ENCODE measurements around the gene ASTN1. TPM values are rescaled to one million over a fixed set of nuclear protein-coding genes. Genes with fewer than 3 reads are reported as not detected.

ASTN1 gene
- total RNA-seq, 1 experiment from 2014 or later = 0.02 TPM

GRCh38 chr1:177043597-177043996, 120.9 kb downstream of the ASTN1 start:
- DNase-seq (ENCODE audit: low read depth) = no peak

- no peak for DNase-seq (ENCODE audit: low read depth)
Observed at GRCh38 chr1:177035586-177035985, 128.9 kb downstream of the ASTN1 start.

GRCh38 chr1:177033628-177034027, 130.9 kb downstream of the ASTN1 start:
- no peak for DNase-seq (ENCODE audit: low read depth)

GRCh38 chr1:177032434-177032833, 132.1 kb downstream of the ASTN1 start:
- no peak for DNase-seq (ENCODE audit: low read depth)

GRCh38 chr1:177024623-177025022, 139.9 kb downstream of the ASTN1 start:
- DNase-seq (ENCODE audit: low read depth) = no peak

GRCh38 chr1:177023726-177024125, 140.8 kb downstream of the ASTN1 start:
- DNase-seq (ENCODE audit: low read depth) = no peak

- no peak for DNase-seq (ENCODE audit: low read depth)
Observed at GRCh38 chr1:177023249-177023648, 141.3 kb downstream of the ASTN1 start.

GRCh38 chr1:177021687-177022086, 142.8 kb downstream of the ASTN1 start:
- DNase-seq (ENCODE audit: low read depth) = no peak

GRCh38 chr1:177020851-177021589, 143.5 kb downstream of the ASTN1 start:
- DNase-seq (ENCODE audit: low read depth) = no peak

GRCh38 chr1:177017287-177017852, 147.1 kb downstream of the ASTN1 start:
- no peak for DNase-seq (ENCODE audit: low read depth)

GRCh38 chr1:177014325-177014724, 150.2 kb downstream of the ASTN1 start:
- DNase-seq (ENCODE audit: low read depth) = no peak

GRCh38 chr1:177012342-177012925, 152.1 kb downstream of the ASTN1 start:
- no peak for DNase-seq (ENCODE audit: low read depth)

GRCh38 chr1:177011508-177011907, 153.0 kb downstream of the ASTN1 start:
- no peak for DNase-seq (ENCODE audit: low read depth)

GRCh38 chr1:177010211-177010825, 154.2 kb downstream of the ASTN1 start:
- no peak for DNase-seq (ENCODE audit: low read depth)

GRCh38 chr1:177008653-177009052, 155.9 kb downstream of the ASTN1 start:
- DNase-seq (ENCODE audit: low read depth) = no peak

- no peak for DNase-seq (ENCODE audit: low read depth)
Observed at GRCh38 chr1:177007437-177008161, 156.9 kb downstream of the ASTN1 start.

GRCh38 chr1:177002891-177003290, 161.6 kb downstream of the ASTN1 start:
- DNase-seq (ENCODE audit: low read depth) = no peak

- no peak for DNase-seq (ENCODE audit: low read depth)
Observed at GRCh38 chr1:177001556-177001955, 163.0 kb downstream of the ASTN1 start.

GRCh38 chr1:176998183-176998795, 166.2 kb downstream of the ASTN1 start:
- DNase-seq (ENCODE audit: low read depth) = no peak

GRCh38 chr1:176996456-176997090, 167.9 kb downstream of the ASTN1 start:
- DNase-seq (ENCODE audit: low read depth) = no peak

GRCh38 chr1:176994931-176995596, 169.4 kb downstream of the ASTN1 start:
- DNase-seq (ENCODE audit: low read depth) = peak; percentile 2

All from M059J (cell line).